ENCODE measurements around the gene RXRG. TPM values are rescaled to one million over a fixed set of nuclear protein-coding genes. Genes with fewer than 3 reads are reported as not detected.

RXRG gene
- total and polyA plus RNA-seq, 2 of the 8 experiments (the other 6 are each of a cell fraction or from before 2014, with no cell fraction given), result not detected

GRCh38 chr1:165425621-165426020 is 19.3 kb downstream of the RXRG start (continued):
- no peak for TF ChIP-seq CTCF (IDR thresholded peaks at IDR 0.05; ENCODE audit: control extremely low read depth in 1 of 3, insufficient read depth in 1 of 3, low read depth in 1 of 3, low read length in 3 of 3)
- no peak for TF ChIP-seq NRF1 (IDR thresholded peaks at IDR 0.05; ENCODE audit: low read depth, low read length)
- TF ChIP-seq USF2 (IDR thresholded peaks at IDR 0.05; ENCODE audit: low read length), result no peak
- no peak for TF ChIP-seq EZH2 (IDR thresholded peaks at IDR 0.05; ENCODE audit: low read depth, low read length, severe bottlenecking)
